HL-60 (cell line): Measurements from ENCODE around the gene KCNK7.

Source experiments
- DNase-seq, 2 experiments: peaks; one replicate each; pipeline ENCODE4 v3.0.0-alpha.2; 2010 to 2020; ENCODE audit warnings: low read depth in 1 of 2, low spot score in 1 of 2
- H3K27ac ChIP-seq: fragments of 250-450 bp; sonication (Bioruptor Pico); replicated peaks from 2 replicates; pipeline ENCODE4 v1.5.1; 2020; ENCODE audit warnings: mild to moderate bottlenecking, moderate library complexity
- H3K27me3 ChIP-seq: fragments of 250-450 bp; sonication (Bioruptor Pico); 2 replicates; pipeline ENCODE4 v1.5.1; 2021; ENCODE audit warnings: mild to moderate bottlenecking, moderate library complexity; ENCODE audit not compliant: insufficient read depth, poor library complexity, severe bottlenecking
- H3K4me3 ChIP-seq: replicated peaks from 2 replicates; pipeline ENCODE4 v1.5.1; 2011; ENCODE audit warnings: mild to moderate bottlenecking, control low read depth, low read length; ENCODE audit not compliant: insufficient read depth
- CTCF ChIP-seq: IDR thresholded peaks from one replicate; pipeline ENCODE4 v1.5.1; 2011; ENCODE audit warnings: low read length, control low read depth, inconsistent platforms; ENCODE audit not compliant: insufficient read depth
- GABPA ChIP-seq: IDR thresholded peaks from 2 replicates; pipeline ENCODE4 v1.6.1; 2012; ENCODE audit warnings: low read depth
- POLR2AphosphoS5 ChIP-seq: IDR thresholded peaks from 2 replicates; pipeline ENCODE4 v1.6.1; 2012; ENCODE audit warnings: low read depth
- REST ChIP-seq: IDR thresholded peaks from 2 replicates; pipeline ENCODE4 v1.6.1; 2012; ENCODE audit warnings: low read depth; ENCODE audit not compliant: insufficient replicate concordance
- SPI1 ChIP-seq: IDR thresholded peaks from 2 replicates; pipeline ENCODE4 v1.6.1; 2012; ENCODE audit warnings: low read depth, mild to moderate bottlenecking, borderline replicate concordance

The KCNK7 gene

GRCh38 chr11:65590240-65590738, 5.3 kb downstream of the KCNK7 start:
- no peak overlapping the region for H3K27ac ChIP-seq
- H3K27me3 ChIP-seq: no peaks in the 10 kb centered on the region
- TF ChIP-seq SPI1: no peak
- TF ChIP-seq POLR2AphosphoS5: no peak
- TF ChIP-seq CTCF: no peak
- no peak for TF ChIP-seq REST
- no peak for TF ChIP-seq GABPA
- no peak for DNase-seq
- no peak overlapping the region for H3K4me3 ChIP-seq

GRCh38 chr11:65589444-65590239, 6.0 kb downstream of the KCNK7 start:
- DNase-seq: no peak
- TF ChIP-seq SPI1: no peak
- no peak for TF ChIP-seq CTCF
- TF ChIP-seq POLR2AphosphoS5: no peak
- no peak for TF ChIP-seq GABPA
- TF ChIP-seq REST: no peak
- Histone ChIP-seq H3K27ac (no peak overlapping the region), H3K4me3 (no peak overlapping the region), H3K27me3 (no peaks in the 10 kb centered on the region)

- peak in 1 of 2 experiments; percentile 84 for DNase-seq
- H3K27ac ChIP-seq: peak overlapping the region; percentile 46
- TF ChIP-seq SPI1 (0 out of 2 replicates have a peak, but pooled peaks have one; percentile 1), CTCF (peak; percentile 70), POLR2AphosphoS5 (no peak)
- H3K27me3 ChIP-seq: no peaks in the 10 kb centered on the region
- H3K4me3 ChIP-seq: no peak overlapping the region
Observed at GRCh38 chr11:65588199-65589054, 7.2 kb downstream of the KCNK7 start.
